ENCODE results near the gene KCNQ1.

KCNQ1 gene

GRCh38 chr11:2762031-2762380, 317.2 kb downstream of the KCNQ1 start:
- ATAC-seq (ENCODE audit: low read depth): no peak
- Mint-ChIP-seq H3K9me3 (peaks cover 3% of the 10 kb centered on the region), H3K36me3 (peaks cover 34% of the 10 kb centered on the region), H3K4me3 (no peak overlapping the region), H3K4me1 (peaks cover 2% of the 10 kb centered on the region), H3K27ac (no peak overlapping the region), H3K27me3 (no peaks in the 10 kb centered on the region)
- DNase-seq (ENCODE audit: low spot score in 2 of 2): peak in 1 of 2 donors; percentile 2

- DNase-seq (ENCODE audit: low spot score in 2 of 2): peak in 1 of 2 donors; percentile 5
- H3K4me3 Mint-ChIP-seq: no peak overlapping the region
- H3K27me3 Mint-ChIP-seq: no peaks in the 10 kb centered on the region
Measured at GRCh38 chr11:2762451-2762850, 317.6 kb downstream of the KCNQ1 start.

GRCh38 chr11:2763984-2764383, 319.2 kb downstream of the KCNQ1 start:
- DNase-seq (ENCODE audit: low spot score in 2 of 2) (no peak), ATAC-seq (ENCODE audit: low read depth) (no peak)
- Mint-ChIP-seq H3K9me3 (peaks cover 3% of the 10 kb centered on the region), H3K4me1 (peaks cover 2% of the 10 kb centered on the region), H3K36me3 (peaks cover 40% of the 10 kb centered on the region), H3K27me3 (no peaks in the 10 kb centered on the region), H3K27ac (no peak overlapping the region), H3K4me3 (no peak overlapping the region)

More at GRCh38 chr11:2762451-2762850, 317.6 kb downstream of the KCNQ1 start:
- H3K4me1 Mint-ChIP-seq: peaks cover 2% of the 10 kb centered on the region
- H3K27ac Mint-ChIP-seq: no peak overlapping the region
- no peak for ATAC-seq (ENCODE audit: low read depth)
- peaks cover 3% of the 10 kb centered on the region for H3K9me3 Mint-ChIP-seq
- peaks cover 35% of the 10 kb centered on the region for H3K36me3 Mint-ChIP-seq

GRCh38 chr11:2765491-2765890, 320.7 kb downstream of the KCNQ1 start:
- DNase-seq (ENCODE audit: low spot score in 2 of 2): peak in 1 of 2 donors; percentile 0
- Mint-ChIP-seq H3K36me3 (peaks cover 38% of the 10 kb centered on the region), H3K4me1 (peaks cover 2% of the 10 kb centered on the region), H3K4me3 (no peak overlapping the region), H3K27ac (no peak overlapping the region), H3K27me3 (no peaks in the 10 kb centered on the region), H3K9me3 (peaks cover 3% of the 10 kb centered on the region)
- no peak for ATAC-seq (ENCODE audit: low read depth)

- Mint-ChIP-seq H3K4me3 (no peak overlapping the region), H3K27me3 (no peaks in the 10 kb centered on the region), H3K4me1 (peaks cover 2% of the 10 kb centered on the region), H3K9me3 (peaks cover 3% of the 10 kb centered on the region), H3K27ac (no peak overlapping the region), H3K36me3 (peaks cover 38% of the 10 kb centered on the region)
- ATAC-seq (ENCODE audit: low read depth) (no peak), DNase-seq (ENCODE audit: low spot score in 2 of 2) (peak in 1 of 2 donors; percentile 4)
Measured at GRCh38 chr11:2766166-2766565, 321.4 kb downstream of the KCNQ1 start.

- no peak overlapping the region for H3K27ac Mint-ChIP-seq
- no peak overlapping the region for H3K4me3 Mint-ChIP-seq
Measured at GRCh38 chr11:2767071-2767470, 322.3 kb downstream of the KCNQ1 start.

GRCh38 chr11:2767801-2768200, 323.0 kb downstream of the KCNQ1 start:
- H3K27ac Mint-ChIP-seq: no peak overlapping the region
- no peak overlapping the region for H3K4me3 Mint-ChIP-seq
- H3K4me1 Mint-ChIP-seq: peaks cover 2% of the 10 kb centered on the region
- peaks cover 3% of the 10 kb centered on the region for H3K9me3 Mint-ChIP-seq
- H3K36me3 Mint-ChIP-seq: peaks cover 43% of the 10 kb centered on the region
- ATAC-seq (ENCODE audit: low read depth) (no peak), DNase-seq (ENCODE audit: low spot score in 2 of 2) (no peak)
- H3K27me3 Mint-ChIP-seq: no peaks in the 10 kb centered on the region

More at GRCh38 chr11:2767071-2767470, 322.3 kb downstream of the KCNQ1 start:
- DNase-seq (ENCODE audit: low spot score in 2 of 2): peak in 1 of 2 donors; percentile 2
- peaks cover 2% of the 10 kb centered on the region for H3K4me1 Mint-ChIP-seq
- ATAC-seq (ENCODE audit: low read depth): no peak
- H3K36me3 Mint-ChIP-seq: peaks cover 41% of the 10 kb centered on the region
- H3K9me3 Mint-ChIP-seq: peaks cover 3% of the 10 kb centered on the region
- no peaks in the 10 kb centered on the region for H3K27me3 Mint-ChIP-seq

- peaks cover 2% of the 10 kb centered on the region for H3K4me1 Mint-ChIP-seq
- no peak overlapping the region for H3K27ac Mint-ChIP-seq
- no peaks in the 10 kb centered on the region for H3K27me3 Mint-ChIP-seq
- H3K4me3 Mint-ChIP-seq: no peak overlapping the region
- H3K36me3 Mint-ChIP-seq: peaks cover 44% of the 10 kb centered on the region
- ATAC-seq (ENCODE audit: low read depth) (no peak), DNase-seq (ENCODE audit: low spot score in 2 of 2) (peak in 1 of 2 donors; percentile 5)
- H3K9me3 Mint-ChIP-seq: peaks cover 3% of the 10 kb centered on the region
Measured at GRCh38 chr11:2768471-2769408, 323.9 kb downstream of the KCNQ1 start.

GRCh38 chr11:2769409-2770095, 324.7 kb downstream of the KCNQ1 start:
- Mint-ChIP-seq H3K4me3 (no peak overlapping the region), H3K27me3 (no peaks in the 10 kb centered on the region), H3K9me3 (no peaks in the 10 kb centered on the region), H3K36me3 (peaks cover 40% of the 10 kb centered on the region), H3K27ac (no peak overlapping the region), H3K4me1 (no peaks in the 10 kb centered on the region)
- DNase-seq (ENCODE audit: low spot score in 2 of 2): peak in 1 of 2 donors; percentile 7
- no peak for ATAC-seq (ENCODE audit: low read depth)

- Mint-ChIP-seq H3K4me1 (no peaks in the 10 kb centered on the region), H3K36me3 (peaks cover 35% of the 10 kb centered on the region), H3K27me3 (no peaks in the 10 kb centered on the region), H3K4me3 (no peak overlapping the region), H3K27ac (peak overlapping the region; percentile 65), H3K9me3 (no peaks in the 10 kb centered on the region)
- ATAC-seq (ENCODE audit: low read depth): no peak
- DNase-seq (ENCODE audit: low spot score in 2 of 2): peak in 1 of 2 donors; percentile 8
Measured at GRCh38 chr11:2770096-2770751, 325.4 kb downstream of the KCNQ1 start.

GRCh38 chr11:2770761-2771301, 326.0 kb downstream of the KCNQ1 start:
- Mint-ChIP-seq H3K4me1 (no peaks in the 10 kb centered on the region), H3K27ac (peak overlapping the region; percentile 65), H3K9me3 (no peaks in the 10 kb centered on the region), H3K4me3 (no peak overlapping the region), H3K36me3 (peaks cover 30% of the 10 kb centered on the region), H3K27me3 (no peaks in the 10 kb centered on the region)
- peak in 1 of 2 donors; percentile 8 for DNase-seq (ENCODE audit: low spot score in 2 of 2)
- no peak for ATAC-seq (ENCODE audit: low read depth)

- peaks cover 24% of the 10 kb centered on the region for H3K36me3 Mint-ChIP-seq
- no peaks in the 10 kb centered on the region for H3K4me1 Mint-ChIP-seq
- no peak overlapping the region for H3K27ac Mint-ChIP-seq
- H3K27me3 Mint-ChIP-seq: no peaks in the 10 kb centered on the region
- H3K4me3 Mint-ChIP-seq: no peak overlapping the region
- ATAC-seq (ENCODE audit: low read depth) (no peak), DNase-seq (ENCODE audit: low spot score in 2 of 2) (peak in 1 of 2 donors; percentile 4)
- no peaks in the 10 kb centered on the region for H3K9me3 Mint-ChIP-seq
Measured at GRCh38 chr11:2771758-2772466, 327.1 kb downstream of the KCNQ1 start.

- DNase-seq (ENCODE audit: low spot score in 2 of 2) (peak in 1 of 2 donors; percentile 2), ATAC-seq (ENCODE audit: low read depth) (no peak)
- H3K4me3 Mint-ChIP-seq: no peak overlapping the region
- no peaks in the 10 kb centered on the region for H3K9me3 Mint-ChIP-seq
- H3K36me3 Mint-ChIP-seq: peaks cover 23% of the 10 kb centered on the region
- H3K27me3 Mint-ChIP-seq: no peaks in the 10 kb centered on the region
- H3K4me1 Mint-ChIP-seq: no peaks in the 10 kb centered on the region
- H3K27ac Mint-ChIP-seq: no peak overlapping the region
Measured at GRCh38 chr11:2772544-2773031, 327.8 kb downstream of the KCNQ1 start.

All from memory B cell (primary cell).